Stimulated activated CD4-positive, alpha-beta T cell treated with anti-CD3 and anti-CD28 coated beads, Interleukin-1b, Interleukin-23, amount 100 ng/mL, for 4 hours (primary cell): ENCODE results near the gene ARAP3.
A peak's percentile ranks its signal among the peaks of the same experiment; 100 is the strongest.
"Not testable (repeated sequence)": the region's sequence is repeated elsewhere in the genome, so short reads cannot be mapped to it uniquely, and the experiment has no call there.

Experiments used
- DNase-seq, 2 donors: peaks; one replicate each; pipeline ENCODE4 v3.0.0-alpha.2; 2020; ENCODE audit warnings: low read depth in 2 of 2

Gene ARAP3, protein sequence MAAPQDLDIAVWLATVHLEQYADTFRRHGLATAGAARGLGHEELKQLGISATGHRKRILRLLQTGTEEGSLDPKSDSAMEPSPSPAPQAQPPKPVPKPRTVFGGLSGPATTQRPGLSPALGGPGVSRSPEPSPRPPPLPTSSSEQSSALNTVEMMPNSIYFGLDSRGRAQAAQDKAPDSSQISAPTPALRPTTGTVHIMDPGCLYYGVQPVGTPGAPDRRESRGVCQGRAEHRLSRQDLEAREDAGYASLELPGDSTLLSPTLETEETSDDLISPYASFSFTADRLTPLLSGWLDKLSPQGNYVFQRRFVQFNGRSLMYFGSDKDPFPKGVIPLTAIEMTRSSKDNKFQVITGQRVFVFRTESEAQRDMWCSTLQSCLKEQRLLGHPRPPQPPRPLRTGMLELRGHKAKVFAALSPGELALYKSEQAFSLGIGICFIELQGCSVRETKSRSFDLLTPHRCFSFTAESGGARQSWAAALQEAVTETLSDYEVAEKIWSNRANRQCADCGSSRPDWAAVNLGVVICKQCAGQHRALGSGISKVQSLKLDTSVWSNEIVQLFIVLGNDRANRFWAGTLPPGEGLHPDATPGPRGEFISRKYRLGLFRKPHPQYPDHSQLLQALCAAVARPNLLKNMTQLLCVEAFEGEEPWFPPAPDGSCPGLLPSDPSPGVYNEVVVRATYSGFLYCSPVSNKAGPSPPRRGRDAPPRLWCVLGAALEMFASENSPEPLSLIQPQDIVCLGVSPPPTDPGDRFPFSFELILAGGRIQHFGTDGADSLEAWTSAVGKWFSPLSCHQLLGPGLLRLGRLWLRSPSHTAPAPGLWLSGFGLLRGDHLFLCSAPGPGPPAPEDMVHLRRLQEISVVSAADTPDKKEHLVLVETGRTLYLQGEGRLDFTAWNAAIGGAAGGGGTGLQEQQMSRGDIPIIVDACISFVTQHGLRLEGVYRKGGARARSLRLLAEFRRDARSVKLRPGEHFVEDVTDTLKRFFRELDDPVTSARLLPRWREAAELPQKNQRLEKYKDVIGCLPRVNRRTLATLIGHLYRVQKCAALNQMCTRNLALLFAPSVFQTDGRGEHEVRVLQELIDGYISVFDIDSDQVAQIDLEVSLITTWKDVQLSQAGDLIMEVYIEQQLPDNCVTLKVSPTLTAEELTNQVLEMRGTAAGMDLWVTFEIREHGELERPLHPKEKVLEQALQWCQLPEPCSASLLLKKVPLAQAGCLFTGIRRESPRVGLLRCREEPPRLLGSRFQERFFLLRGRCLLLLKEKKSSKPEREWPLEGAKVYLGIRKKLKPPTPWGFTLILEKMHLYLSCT (N-terminal part only)

DNA sequence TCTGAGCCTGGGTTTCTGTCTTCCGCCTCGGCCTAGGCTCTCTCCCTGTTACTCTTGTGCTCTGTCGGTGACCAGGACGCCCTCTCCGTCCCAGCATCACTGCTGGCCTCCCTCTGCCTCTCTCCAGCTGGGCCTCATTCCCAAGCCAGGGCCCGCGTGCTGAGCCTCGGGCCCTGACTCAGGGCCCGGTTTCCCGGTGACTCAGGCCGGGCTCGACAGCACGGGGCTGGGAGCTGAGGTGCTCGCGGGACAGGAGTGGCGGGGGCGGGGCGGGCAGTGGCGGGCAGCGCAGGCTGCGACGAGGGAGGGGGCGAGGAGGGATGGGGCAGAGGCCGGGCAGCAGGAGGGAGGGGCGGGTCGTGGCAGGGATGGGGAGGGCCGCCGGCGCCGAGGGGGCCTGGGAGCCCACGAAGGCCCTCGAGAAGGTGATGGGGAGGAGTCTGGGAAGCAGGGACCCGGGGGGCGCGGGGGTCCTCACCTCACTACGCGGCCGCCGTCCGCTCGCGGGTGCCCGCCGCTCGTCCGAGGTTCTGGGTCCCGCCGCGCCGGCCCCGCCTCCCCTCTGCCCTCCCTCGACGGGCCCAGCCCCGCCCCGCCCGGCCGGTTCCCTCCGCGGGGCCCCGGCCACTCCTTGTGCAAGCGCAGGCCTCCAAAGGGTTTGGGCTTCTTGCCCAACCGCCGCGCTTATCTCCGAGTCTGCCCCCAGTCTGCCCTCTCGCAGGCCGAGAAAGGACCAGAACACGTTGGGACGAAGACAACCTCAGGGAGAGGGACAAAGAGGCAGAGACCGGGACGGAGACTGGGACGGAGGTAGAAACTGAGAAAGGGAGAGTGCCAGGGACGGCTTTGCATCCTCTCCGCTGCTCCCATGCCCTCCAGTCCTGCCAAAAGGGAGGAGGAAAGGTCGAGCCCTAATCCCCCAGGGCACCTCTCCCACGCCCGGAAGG is at the start of gene ARAP3:
Gene ARAP3, minus strand, starts transcription at position 536 of the 947 bp plus-strand sequence. CDS start 1,744 bp downstream, outside the sequence.
- peak in 1 of 2 donors; percentile 37 for DNase-seq

DNA sequence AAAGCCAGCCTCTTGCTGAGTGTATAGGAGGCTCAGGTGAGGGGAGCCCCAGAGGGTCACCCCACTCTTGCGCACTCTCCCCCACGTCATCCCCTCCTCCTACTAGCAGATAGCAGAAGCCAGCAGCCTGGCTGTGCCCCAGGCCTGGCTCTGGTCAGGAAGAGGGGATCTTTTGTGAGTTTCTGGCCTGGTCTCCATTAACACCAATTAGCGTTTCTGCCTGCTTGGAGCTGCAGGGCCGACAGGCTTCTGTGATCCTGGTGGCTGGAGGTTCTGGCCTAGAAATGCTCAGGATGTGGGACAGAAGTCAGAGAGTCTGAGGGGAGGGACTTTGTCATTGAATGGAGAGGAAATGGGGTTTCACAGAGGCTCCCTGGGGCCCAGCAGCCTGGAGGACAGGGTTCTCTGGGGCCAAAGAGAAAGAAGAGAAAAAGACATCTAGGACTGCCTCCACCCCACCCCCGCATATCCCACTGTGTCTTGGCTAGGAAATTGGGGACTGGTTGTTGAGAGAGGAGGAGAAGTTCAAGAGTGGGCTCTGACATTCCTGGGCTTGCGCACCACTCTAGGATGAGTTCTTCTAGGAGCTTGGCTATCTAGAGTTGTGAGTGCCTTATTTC is 47.5 kb upstream of the ARAP3 start:
- no peak for DNase-seq

DNA sequence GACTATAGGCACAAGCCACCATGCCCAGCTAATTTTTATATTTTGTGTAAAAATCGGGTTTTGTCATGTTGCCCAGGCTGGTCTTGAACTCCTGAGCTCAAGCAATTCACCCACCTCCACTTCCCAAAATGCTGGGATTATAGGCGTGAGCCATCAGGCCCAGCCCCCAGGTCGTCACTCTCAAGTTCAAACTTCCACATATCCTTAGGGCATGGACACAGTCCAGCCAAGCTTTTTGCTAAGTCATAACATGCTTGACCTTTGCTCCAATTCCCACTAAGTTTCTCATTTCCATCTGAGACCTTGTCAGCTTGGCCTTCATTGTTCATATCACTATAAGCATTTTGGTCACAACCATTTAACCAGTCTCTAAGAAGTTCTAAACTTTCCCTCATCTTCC is 43.9 kb upstream of the ARAP3 start:
- no peak for DNase-seq

DNA sequence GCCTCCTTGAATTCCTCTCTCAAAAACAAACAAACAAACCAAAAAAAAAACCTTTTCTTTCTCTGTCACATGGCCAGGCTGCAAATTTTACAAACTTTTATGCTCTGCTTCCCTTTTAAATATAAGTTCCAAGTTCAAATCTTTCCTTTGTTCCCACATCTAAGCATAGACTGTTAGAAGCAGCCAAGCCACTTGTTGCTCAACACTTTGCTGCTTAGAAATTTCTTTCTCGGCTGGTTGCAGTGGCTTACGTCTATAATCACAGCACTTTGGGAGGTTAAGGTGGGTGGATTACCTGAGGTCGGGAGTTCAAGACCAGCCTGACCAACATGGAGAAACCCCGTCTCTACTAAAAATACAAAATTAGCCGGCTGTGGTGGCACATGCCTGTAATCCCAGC is 43.1 kb upstream of the ARAP3 start:
- not testable (repeated sequence) for DNase-seq

DNA sequence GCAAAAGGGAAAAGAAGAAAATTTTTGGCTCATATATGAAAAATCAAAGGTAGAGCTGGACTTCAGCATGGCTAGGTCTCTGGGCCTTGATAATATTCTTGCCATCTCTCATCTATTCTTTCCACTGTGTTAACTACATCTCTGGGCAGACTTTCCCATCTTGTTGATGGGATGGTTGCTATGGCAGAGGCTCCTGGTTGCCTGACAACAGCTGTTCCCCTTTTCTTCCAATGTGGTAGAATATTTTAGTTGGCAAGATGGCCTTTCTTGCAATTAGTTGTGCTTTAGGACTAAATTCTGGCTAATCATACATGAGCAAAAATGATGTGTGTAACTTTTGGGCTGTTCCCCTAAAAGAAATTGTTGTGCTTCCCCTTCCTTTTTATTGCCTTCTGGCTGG is 40.2 kb upstream of the ARAP3 start:
- no peak for DNase-seq

DNA sequence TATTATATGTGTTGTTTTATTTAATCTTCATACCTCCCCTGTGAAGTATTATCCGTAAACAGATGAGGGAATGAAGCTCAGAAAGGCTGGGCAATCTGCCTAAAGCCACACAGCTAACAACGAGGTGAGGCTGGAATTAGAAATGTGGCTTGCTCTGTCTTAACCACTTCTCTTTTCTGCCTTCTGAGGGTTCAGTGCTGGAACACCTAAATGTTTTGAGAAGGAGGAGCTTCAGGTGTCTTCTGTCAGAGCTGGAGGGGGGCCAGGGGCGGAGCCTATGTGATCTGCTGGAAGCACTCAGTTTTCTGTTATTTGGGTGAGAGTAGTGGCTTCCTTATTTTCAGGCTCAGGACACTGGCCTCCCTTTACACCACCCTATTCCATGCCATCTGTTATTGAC is 35.0 kb upstream of the ARAP3 start:
- no peak for DNase-seq

DNA sequence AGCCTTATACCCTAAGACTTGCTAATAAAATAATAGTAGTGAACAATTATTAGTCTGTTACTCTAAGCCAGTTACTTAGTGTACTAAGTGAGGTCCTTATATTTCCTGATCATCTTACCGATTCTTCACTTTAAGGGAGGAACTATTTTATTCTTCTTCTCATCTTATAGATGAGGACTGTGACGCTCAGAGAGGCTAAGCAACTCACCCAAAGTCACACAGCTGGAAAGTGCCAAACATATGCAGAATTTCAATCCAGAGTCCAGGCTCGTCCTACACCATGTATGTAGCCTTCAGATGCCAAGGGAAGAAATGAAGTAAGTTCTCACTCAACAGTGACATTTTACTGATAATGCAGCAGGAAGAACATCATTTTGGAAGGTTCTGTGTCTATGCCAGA is 34.4 kb upstream of the ARAP3 start:
- no peak for DNase-seq

DNA sequence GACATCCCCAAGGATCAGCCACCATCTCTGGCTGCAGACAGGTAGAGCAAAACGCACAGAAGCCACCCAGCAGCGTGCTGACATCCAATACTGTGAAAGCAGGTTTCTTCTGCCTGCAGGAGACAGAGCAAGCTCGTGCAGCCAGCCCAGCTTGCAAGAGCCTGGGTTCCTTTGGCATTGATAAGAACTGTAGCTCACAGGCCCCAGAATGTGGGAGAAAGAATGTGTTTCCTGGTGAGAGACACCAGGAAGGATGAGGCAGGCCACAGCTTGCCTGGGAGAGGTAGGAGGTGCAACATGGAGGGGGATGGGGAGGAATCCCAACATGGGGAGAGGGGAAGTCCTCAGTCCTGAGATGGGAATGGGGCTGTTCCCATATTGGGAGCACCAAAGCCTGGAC is 34.0 kb upstream of the ARAP3 start:
- no peak for DNase-seq

DNA sequence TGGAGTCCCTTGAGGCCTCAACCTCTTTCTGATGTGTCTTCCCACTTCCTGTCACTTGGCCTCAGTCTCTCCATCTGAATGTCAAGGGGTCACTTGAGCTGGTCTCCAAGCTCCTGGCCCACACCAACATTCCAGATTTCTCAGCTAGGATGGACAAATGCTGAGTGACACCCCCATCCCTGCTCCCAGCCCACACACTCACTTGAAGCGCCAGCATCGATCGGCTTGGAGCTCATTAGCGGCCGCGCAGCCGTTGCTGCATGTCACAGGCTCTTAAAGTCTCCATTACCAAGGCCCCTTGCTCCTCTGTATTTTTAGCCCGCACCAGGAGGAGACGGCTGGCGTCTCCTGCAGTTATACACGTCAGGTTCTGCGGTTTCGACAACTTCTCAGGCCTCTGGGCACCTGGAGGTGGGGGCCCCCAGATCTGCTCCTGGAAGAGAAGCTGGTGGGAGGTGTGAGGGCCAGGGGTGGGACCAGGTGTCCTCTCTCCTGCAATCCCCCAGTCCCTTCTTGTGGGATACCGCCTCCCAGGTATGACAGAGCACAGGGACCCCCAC is 33.4 kb upstream of the ARAP3 start:
- no peak for DNase-seq

DNA sequence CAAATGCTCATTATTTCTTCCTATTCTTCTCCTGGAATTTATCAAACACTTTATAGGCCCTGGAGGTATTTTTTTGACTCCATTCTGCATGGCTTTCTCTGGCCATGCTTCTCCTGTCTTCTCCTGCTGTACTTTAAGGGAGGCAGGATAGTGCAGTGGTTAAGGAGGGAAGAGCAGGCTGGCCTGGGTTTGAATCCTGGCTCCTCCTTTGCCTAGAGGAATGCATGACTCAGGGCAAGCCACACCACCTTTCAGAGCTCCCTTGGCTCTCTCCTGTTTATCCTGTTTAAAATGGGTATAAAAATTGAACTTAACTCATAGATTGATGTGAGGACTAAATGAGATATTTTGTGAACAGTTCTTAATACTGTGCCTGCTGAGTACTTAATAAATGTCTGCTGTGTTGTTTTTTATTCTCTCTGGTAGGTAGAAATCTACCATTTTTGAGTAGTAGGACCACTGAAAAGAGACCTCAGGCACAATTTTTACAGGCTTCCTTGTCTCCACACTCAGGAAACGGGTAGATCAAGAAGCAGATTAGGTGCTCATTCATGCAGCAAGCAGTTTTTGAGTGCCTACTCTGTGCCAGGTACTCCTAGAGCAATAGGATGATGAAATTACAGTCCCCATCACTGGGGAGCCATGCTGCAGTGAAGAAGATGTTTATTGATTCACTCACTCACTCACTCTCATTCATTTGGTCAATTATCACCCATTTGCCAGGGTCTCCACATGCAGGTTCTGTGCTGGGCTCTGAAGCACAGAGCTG is 32.7 kb upstream of the ARAP3 start:
- DNase-seq: no peak

DNA sequence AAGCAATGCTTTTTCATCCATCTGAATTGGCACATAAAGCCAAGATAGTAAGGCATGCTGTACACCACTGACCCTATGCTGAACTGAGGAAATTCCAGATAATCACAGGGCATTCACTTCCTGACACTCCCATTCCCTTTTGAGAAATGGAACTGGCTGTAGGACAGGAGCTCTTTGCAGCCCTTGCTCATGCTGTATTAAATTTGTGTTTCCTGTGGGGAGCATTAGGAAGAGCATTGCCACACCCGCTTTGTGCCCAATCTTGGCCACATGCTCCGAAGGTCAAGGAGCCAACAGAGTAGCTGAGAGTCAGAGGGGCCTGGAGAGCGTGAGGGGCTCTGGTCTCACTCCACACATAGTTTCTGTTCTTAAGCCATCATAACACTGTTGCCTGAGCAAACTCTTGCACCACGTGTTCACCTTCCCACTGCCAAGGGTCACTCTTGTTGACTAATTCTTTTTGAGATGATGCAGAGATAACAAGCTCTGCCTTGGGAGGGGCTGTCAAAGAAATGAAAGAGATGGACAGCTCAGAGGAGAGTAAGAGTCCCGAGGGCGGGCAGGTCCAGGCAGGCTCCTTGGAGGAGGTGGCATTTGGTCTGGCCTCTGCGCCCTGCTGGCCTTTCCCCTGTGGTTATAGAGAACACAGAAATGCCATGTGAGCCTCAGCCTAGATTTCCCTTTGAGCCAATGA is 31.7 kb upstream of the ARAP3 start:
- no peak for DNase-seq

DNA sequence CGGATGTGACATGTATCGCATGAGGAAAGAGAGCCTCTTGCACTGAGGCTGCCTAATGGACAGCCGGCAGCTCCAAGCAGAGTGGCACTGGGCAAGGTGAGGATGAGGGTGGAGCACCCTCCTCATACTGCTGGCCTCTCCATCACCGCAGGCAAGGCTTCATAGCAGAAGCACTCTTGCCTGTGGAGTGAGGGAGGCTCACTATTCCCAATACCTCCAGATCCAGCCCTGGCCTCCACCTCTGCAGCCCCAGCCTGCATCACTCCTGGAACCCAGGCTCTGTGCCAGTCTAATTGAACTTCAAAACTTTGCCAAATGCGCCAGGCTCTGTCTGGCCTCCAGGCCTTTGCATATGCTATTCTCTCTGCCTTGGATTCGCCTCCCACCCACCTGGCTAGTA is 29.7 kb upstream of the ARAP3 start:
- DNase-seq: no peak

DNA sequence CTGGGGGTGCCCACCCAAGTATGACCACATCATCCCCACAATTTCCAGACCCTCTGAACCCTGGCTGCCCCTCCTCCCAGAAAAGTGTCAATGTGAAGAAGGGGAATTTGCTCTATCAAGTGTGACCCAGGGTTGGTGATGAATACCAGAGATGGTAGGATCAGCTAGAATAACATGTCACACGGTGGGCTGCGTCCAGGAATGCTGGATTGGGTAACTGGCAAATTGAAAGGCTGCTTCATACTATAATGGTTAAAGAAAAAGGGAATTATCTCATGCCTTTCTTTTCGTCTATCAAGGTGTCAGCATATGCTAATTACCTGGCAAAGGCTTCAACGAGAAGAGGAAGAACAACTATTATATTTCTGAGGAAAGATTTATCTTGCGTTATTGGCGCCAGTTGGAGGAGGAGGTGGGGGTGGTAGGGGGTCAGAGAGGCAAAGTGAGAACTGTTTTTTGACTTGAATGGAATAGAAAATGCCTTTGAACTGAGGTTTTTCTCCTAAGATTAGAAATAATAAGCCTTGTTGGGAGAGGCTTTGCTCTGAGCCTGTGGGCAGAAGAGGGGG is 27.8 kb upstream of the ARAP3 start:
- DNase-seq: no peak

DNA sequence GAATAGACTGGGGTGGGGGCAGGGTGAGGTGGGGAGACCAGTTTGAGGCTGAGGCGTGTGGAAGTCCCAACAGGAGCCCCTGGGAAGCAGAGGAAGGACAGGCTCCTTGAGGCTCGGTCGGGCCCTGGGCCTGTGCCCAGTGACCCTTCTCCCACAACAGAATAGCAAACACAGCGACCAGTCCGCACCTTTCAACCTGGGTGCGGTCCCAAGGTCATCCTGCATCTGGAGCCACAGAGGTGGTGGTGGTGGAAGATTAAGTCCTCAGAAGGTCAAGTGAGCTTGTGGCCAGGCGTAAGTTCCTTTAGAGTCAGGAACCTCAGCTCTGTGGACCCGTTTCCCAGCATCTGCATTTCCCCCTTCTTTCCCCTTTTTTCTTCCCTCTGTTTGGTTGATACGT is 26.0 kb upstream of the ARAP3 start:
- DNase-seq: no peak

DNA sequence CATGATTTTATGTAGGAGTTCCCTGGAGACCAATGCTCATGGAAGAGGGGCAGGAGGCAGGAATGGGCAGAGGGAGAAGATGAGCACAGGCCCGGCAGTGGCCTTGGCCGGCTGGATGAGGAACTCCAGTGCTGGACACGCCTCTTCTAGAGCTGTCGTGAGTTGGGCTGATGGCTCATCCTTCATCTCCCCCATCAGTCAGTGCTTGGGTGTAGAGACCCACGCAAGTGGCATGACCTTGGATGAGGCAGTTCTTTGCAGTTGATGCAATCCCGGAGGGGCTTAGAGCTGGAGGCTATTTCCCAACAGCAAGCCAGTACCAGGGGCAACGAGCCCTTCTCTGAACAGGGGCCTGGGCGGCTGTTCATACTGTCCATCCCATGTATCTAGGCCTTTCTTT is 25.5 kb upstream of the ARAP3 start:
- no peak for DNase-seq

DNA sequence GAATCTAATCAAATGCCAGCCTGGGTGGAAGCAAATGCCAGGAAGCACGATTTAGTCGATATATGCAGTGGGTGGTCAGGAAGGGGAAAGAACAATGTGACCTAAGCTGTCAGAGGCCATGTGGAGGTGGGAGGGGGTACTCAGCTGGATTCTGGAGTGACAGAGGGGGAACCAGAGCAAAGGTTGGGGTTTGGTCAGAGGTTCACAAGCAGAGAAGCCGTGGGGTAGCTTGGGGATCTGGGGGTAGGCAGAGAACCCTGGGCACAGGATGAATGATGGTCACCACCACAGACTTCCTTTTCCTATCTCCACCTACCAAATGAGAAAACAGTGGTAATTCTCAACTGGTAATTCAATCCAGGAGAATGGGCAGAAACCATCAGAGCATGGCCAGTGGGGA is 24.1 kb upstream of the ARAP3 start:
- DNase-seq: no peak

DNA sequence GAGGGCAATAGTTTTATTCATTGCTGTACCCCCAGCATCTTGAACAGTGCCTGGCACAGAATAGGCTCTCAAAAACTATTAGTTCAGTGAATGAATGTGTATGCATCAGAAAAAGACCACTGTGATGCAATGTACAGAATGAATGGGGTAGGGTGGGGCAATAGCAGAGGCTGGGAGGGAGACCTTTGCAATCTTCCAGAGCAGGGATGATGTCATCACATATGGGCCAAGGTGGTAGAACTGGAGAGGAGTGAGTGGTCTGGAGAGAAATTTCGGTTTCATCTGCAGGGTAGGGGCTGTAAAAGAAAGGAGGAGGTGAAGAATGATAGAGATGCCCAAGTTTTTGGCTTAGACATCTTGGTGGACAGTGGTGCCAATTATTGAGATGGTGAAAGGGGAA is 23.4 kb upstream of the ARAP3 start:
- DNase-seq: no peak

DNA sequence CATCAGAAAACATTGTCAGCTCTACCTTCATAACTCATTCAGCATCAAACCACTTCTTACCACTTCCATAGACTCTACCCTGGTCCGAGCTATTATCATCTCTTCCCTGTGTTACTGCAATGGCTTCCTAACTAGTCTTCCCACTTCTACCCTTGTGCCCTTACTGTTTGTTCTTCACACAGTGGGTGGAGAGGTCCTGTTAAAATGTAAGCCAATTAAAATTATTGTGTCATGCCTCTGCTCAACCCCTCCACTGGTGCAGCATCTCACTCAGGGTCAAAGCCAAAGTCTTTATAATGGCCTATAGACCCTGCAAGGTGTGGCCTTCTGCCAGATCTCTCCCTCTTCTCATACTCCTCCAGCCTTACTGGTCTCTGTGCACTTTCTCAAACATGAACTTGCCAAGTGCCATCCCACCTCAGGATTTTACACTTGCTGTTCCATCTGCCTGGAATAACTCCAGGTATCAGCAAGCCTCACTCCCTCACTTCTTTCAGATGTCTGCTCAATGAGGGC is 22.8 kb upstream of the ARAP3 start:
- DNase-seq: no peak
